CD14-positive monocyte (primary cell): Measurements from ENCODE around the gene ZNF804B. TPM values are rescaled to one million over a fixed set of nuclear protein-coding genes. Genes with fewer than 3 reads are reported as not detected.

Source experiments
- DNase-seq, 3 donors: peaks; one replicate each; pipeline ENCODE4 v3.0.0-alpha.2; 2011 to 2022
- H2AFZ ChIP-seq: 2 replicates; pipeline ENCODE4 v1.6.0; 2012; ENCODE audit warnings: mild to moderate bottlenecking, low read depth, low read length, inconsistent platforms; ENCODE audit not compliant: insufficient read depth, poor library complexity, severe bottlenecking
- H3K27ac ChIP-seq, 2 donors: 1 replicate in 1 of 2; 2 replicates in 1 of 2; pipeline ENCODE4 v1.5.1; 2012 to 2013; ENCODE audit warnings: low read length in 2 of 2, control low read depth in 1 of 2, inconsistent platforms in 1 of 2, low read depth in 1 of 2, mild to moderate bottlenecking in 1 of 2
- H3K27me3 ChIP-seq, 2 donors: one replicate each; pipeline versions ENCODE4 v1.6.0 to v1.6.1; 2011 to 2013; ENCODE audit warnings: low read length in 2 of 2; ENCODE audit not compliant: control insufficient read depth in 2 of 2, insufficient read depth in 2 of 2
- H3K36me3 ChIP-seq, 2 donors: replicated peaks in 1 of 2; 1 replicate in 1 of 2; 2 replicates in 1 of 2; pipeline versions ENCODE4 v1.5.1 to v1.6.1; 2012 to 2013; ENCODE audit warnings: low read length in 2 of 2, control low read depth in 1 of 2, inconsistent platforms in 1 of 2, mild to moderate bottlenecking in 1 of 2; ENCODE audit not compliant: insufficient read depth in 2 of 2, control insufficient read depth in 1 of 2
- H3K4me1 ChIP-seq, 2 donors: 1 replicate in 1 of 2; 2 replicates in 1 of 2; pipeline versions ENCODE4 v1.5.1 to v1.6.1; 2012 to 2013; ENCODE audit warnings: low read length in 2 of 2, control low read depth in 1 of 2, inconsistent platforms in 1 of 2, mild to moderate bottlenecking in 1 of 2, moderate library complexity in 1 of 2; ENCODE audit not compliant: insufficient read depth in 2 of 2, control insufficient read depth in 1 of 2
- H3K4me2 ChIP-seq: replicated peaks from 2 replicates; pipeline ENCODE3; 2012; ENCODE audit warnings: low read length, moderate library complexity, mild to moderate bottlenecking; ENCODE audit not compliant: poor library complexity, severe bottlenecking; ENCODE audit errors: extremely low read depth
- H3K4me3 ChIP-seq, 3 experiments: fragments of 200-600 bp in 1 of 3; sonication (generic) in 1 of 3; replicated peaks in 1 of 3; 1 replicate in 2 of 3; 2 replicates in 1 of 3; pipeline ENCODE4 v1.5.1; 2011 to 2013; ENCODE audit warnings: low read length in 3 of 3, mild to moderate bottlenecking in 3 of 3, control low read depth in 2 of 3, low read depth in 2 of 3, inconsistent platforms in 1 of 3, moderate library complexity in 1 of 3
- H3K79me2 ChIP-seq: 2 replicates; pipeline ENCODE4 v1.6.0; 2012; ENCODE audit warnings: mild to moderate bottlenecking, control low read depth, inconsistent platforms, low read length, moderate library complexity; ENCODE audit not compliant: insufficient read depth
- H3K9ac ChIP-seq: 2 replicates; pipeline ENCODE4 v1.6.0; 2017; ENCODE audit warnings: low read length, mild to moderate bottlenecking; ENCODE audit not compliant: insufficient read depth, poor library complexity, severe bottlenecking
- H3K9me3 ChIP-seq, 2 donors: replicated peaks in 1 of 2; 1 replicate in 1 of 2; 2 replicates in 1 of 2; pipeline versions ENCODE4 v1.5.1 to v1.6.1; 2012 to 2013; ENCODE audit warnings: low read length in 2 of 2, control low read depth in 1 of 2; ENCODE audit not compliant: control insufficient read depth in 1 of 2, insufficient read depth in 1 of 2
- H4K20me1 ChIP-seq: 2 replicates; pipeline ENCODE4 v1.6.0; 2012; ENCODE audit warnings: mild to moderate bottlenecking, low read length, control low read depth, moderate library complexity; ENCODE audit not compliant: insufficient read depth
- H3K27ac Mint-ChIP-seq, 7 donors: one replicate each; pipeline ENCODE4 v1.8.0; 2020; ENCODE audit warnings: mild to moderate bottlenecking in 7 of 7, mixed read lengths in 7 of 7, moderate library complexity in 6 of 7, inconsistent platforms in 2 of 7
- H3K27me3 Mint-ChIP-seq, 3 donors: one replicate each; pipeline ENCODE4 v1.8.0; 2021 to 2022; ENCODE audit warnings: low read depth in 3 of 3, mild to moderate bottlenecking in 3 of 3, mixed read lengths in 3 of 3, moderate library complexity in 3 of 3, inconsistent platforms in 1 of 3
- H3K36me3 Mint-ChIP-seq, 2 donors: one replicate each; pipeline ENCODE4 v1.8.0; 2020; ENCODE audit warnings: mixed read lengths in 2 of 2, inconsistent platforms in 1 of 2, mild to moderate bottlenecking in 1 of 2
- H3K4me1 Mint-ChIP-seq: one replicate; pipeline ENCODE4 v1.8.0; 2020; ENCODE audit warnings: mild to moderate bottlenecking, mixed read lengths
- H3K4me3 Mint-ChIP-seq, 2 donors: one replicate each; pipeline ENCODE4 v1.8.0; 2020; ENCODE audit warnings: mild to moderate bottlenecking in 2 of 2, mixed read lengths in 2 of 2, moderate library complexity in 1 of 2
- H3K9me3 Mint-ChIP-seq, 7 donors: one replicate each; pipeline ENCODE4 v1.8.0; 2020 to 2022; ENCODE audit warnings: mixed read lengths in 7 of 7, mild to moderate bottlenecking in 6 of 7, moderate library complexity in 6 of 7, inconsistent platforms in 2 of 7
- CTCF ChIP-seq: fragments of 200-600 bp; IDR thresholded peaks from one replicate; pipeline ENCODE4 v1.8.0; 2022; ENCODE audit warnings: antibody characterized with exemption, mild to moderate bottlenecking
- WGBS: methylation state at CpG from one replicate; pipeline ENCODE4 v1.1.5; 2013; ENCODE audit warnings: missing lambda C conversion rate; ENCODE audit not compliant: insufficient coverage; 5-methylcytosine and 5-hydroxymethylcytosine counted together
- intact Hi-C, 2 donors: fragments of 100-400 bp; cut with micrococcal nuclease; formaldehyde crosslinking; loops; one replicate each; pipeline versions ENCODE4 v1.15.0 to v1.15.1; 2023
- polyA plus RNA-seq, 3 donors: library from polyadenylated mRNA; depleted of rRNA in 1 of 3; unstranded in 2 of 3; stranded (reverse) in 1 of 3; fragments of 300-500 nt in 2 of 3; fragments of >200 nt in 1 of 3; fragmentation: Illumina TruSeq in 2 of 3; gene quantifications; 1 replicate in 2 of 3; 2 replicates in 1 of 3; pipeline ENCODE4 v1.2.3, GENCODE V29; 2012 to 2021

The ZNF804B gene
- polyA plus RNA-seq, 3 donors = not detected

GRCh38 chr7:89023877-89024276, 264.4 kb downstream of the ZNF804B start:
- TF ChIP-seq CTCF = no peak
- H3K27ac ChIP-seq = no peak overlapping the region
- H4K20me1 ChIP-seq = no peaks in the 10 kb centered on the region
- no peak overlapping the region for H3K4me3 ChIP-seq
- no peaks in the 10 kb centered on the region for H3K27me3 ChIP-seq
- WGBS = no CpG with 5 or more reads among the region's 1 CpG
- no peaks in the 10 kb centered on the region for H3K79me2 ChIP-seq
- Mint-ChIP-seq H3K27me3 (peaks cover 0 to 2% (median 1%) of the 10 kb centered on the region in 3 donors), H3K9me3 (peaks cover 0 to 5% (median under 1%) of the 10 kb centered on the region in 7 donors), H3K4me3 (no peak overlapping the region), H3K27ac (no peak overlapping the region), H3K4me1 (no peaks in the 10 kb centered on the region), H3K36me3 (no peaks in the 10 kb centered on the region)
- intact Hi-C loops = no loop called here
- H3K4me1 ChIP-seq = no peaks in the 10 kb centered on the region
- peaks cover 0 to 4% of the 10 kb centered on the region in 2 donors for H3K9me3 ChIP-seq
- no peak for DNase-seq
- H3K9ac ChIP-seq = no peak overlapping the region
- H3K4me2 ChIP-seq = no peak overlapping the region
- no peaks in the 10 kb centered on the region for H3K36me3 ChIP-seq
- H2AFZ ChIP-seq = no peak overlapping the region

- no peaks in the 10 kb centered on the region for H3K4me1 ChIP-seq
- DNase-seq = no peak
- no peak for TF ChIP-seq CTCF
- H3K27me3 ChIP-seq = no peaks in the 10 kb centered on the region
- no peak overlapping the region for H3K4me3 ChIP-seq
- H3K36me3 Mint-ChIP-seq = no peaks in the 10 kb centered on the region
- peaks cover 0 to 2% (median 0%) of the 10 kb centered on the region in 7 donors for H3K9me3 Mint-ChIP-seq
- no peaks in the 10 kb centered on the region for H4K20me1 ChIP-seq
- no peaks in the 10 kb centered on the region for H3K79me2 ChIP-seq
- H3K27me3 Mint-ChIP-seq = peaks cover 0 to 2% (median 2%) of the 10 kb centered on the region in 3 donors
- no peak overlapping the region for H3K27ac Mint-ChIP-seq
- H2AFZ ChIP-seq = no peak overlapping the region
- no peaks in the 10 kb centered on the region for H3K9me3 ChIP-seq
- no peak overlapping the region for H3K9ac ChIP-seq
- no peak overlapping the region for H3K4me2 ChIP-seq
- H3K36me3 ChIP-seq = no peaks in the 10 kb centered on the region
- no peak overlapping the region for H3K27ac ChIP-seq
- H3K4me3 Mint-ChIP-seq = no peak overlapping the region
- intact Hi-C loops = no loop called here
- no CpG with 5 or more reads among the region's 1 CpG for WGBS
- H3K4me1 Mint-ChIP-seq = peaks cover 2% of the 10 kb centered on the region
Measured at GRCh38 chr7:89027781-89028180, 268.3 kb downstream of the ZNF804B start.
